ENCODE results near the gene ADH1C.

Gene ADH1C

DNA sequence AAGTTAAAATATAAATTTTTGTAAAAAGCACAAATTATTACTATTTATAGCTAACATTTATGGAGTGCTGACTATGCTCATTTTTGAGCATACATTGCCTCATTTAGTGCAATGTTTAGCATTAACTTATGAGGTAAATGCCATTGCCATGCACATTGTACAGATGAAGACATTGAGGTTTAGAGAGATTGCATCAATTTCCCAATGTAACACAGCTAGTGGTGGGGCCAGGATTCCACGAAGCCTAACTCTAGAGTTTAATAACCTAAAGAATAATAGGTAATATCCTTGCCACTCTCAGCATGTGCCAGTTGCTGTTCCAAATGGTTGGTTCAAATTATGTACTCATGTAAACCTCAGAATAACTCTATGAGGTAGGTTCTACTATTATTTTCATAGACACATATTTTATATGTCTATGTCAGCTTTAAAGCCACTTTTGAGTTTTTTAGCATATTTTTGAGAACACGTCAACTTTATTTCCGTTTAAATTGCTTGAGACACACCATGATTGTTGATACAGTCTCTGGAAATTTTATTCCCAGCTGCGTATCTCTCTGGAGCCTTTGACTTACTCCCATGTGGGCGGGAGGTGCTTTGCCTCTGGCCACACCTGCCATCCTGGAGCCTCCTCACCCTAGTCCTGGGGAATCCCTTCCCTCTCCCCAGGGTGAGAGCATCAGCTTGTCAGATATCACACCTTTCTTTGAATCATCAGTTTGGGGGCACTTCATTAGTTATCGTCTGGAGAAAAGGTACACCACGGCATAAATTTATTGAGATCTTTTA is 51.0 kb downstream of the ADH1C start:
- DNase-seq (ENCODE audit: low read depth), result peak; percentile 50

DNA sequence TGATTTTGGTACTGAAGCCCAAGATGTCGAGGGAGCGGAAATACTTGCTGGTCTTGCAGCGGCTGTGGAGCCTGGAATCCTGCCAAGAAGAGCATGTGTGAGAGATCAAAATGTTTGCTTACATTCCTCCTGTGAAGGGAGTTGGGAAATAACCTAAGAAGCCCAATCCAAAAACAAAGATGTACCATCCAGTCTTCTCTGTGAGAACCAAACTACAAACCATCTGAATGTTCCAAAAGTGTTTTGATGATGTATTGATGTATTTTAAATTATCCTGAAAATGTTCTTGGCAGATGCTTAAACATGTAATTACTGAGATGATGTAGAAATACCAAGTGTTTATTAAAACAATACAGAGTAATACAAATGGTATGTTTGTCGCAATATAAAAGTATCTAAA is 51.6 kb downstream of the ADH1C start:
- peak; percentile 98 for DNase-seq (ENCODE audit: low read depth)

DNA sequence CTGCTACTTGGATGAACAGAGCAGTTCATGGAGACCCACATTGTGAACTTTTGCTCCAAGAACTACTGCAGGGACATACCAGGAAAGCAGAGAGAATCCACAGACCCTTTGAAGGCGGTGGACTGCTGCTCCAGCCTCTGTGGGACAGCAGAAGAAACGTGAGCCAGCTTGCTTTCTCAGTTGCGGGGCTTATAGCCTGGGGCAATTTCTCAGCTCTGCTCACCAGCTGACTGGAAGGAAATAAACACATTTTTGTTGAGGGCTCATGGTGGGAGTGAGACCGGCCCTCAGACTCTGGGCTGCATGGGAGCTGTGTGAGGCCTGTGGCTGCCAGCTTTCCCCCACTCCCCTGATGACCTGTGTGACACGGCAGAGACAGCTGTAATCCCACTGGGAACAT is 59.2 kb downstream of the ADH1C start:
- DNase-seq (ENCODE audit: low read depth), result no peak

DNA sequence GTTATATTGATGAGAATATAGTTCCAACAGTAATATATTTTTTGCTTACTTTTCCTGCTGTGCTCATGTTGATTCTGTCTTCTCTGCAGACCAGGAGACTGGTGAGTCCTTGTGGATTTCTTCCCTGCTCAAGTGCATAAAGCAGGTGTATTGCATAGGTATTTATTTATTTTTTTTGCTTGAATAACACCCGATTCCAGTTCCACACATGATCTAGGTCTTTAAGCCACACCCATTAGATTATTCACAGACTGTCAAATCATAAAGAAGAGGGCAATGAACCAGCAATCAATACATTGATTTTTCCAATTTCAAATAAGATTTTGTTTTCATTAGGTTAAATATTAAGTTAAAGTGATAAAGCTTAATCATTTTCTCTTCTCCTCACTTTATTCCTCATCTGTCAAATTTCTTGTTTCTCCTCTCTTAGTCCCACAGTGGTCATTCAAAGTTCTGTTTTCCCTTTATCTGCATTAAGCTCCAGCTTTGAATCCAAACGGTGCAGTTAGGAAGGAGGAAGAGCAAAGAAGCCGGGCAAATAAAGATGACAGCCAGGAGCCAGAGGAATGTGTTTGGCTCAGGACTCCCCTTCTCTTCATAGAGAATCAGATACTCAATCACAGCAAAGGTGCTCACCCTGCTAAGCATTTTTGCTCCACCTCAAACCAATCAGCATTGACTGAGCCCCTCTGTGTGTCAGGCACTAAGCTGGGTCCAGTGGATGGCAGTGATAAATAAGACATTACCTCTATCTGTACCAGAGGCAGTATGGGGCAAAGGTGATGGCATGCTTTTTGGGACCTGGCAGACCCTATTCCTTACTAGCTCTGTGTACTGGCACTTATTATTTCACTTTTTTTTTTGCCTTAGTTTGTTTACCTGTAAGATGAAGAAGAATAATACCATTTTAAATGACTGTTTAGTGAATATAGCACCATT is 61.4 kb downstream of the ADH1C start, which contains the start of gene ADH1A:
Gene ADH1A, minus strand, starts transcription at position 138 of the 939 bp plus-strand sequence. Its CDS starts 71 bp downstream, at position 67.
- DNase-seq (ENCODE audit: low read depth), result no peak

Data from iris pigment epithelial cell (primary cell).